ENCODE results near the gene SCT. TPM values are rescaled to one million over a fixed set of nuclear protein-coding genes. Genes with fewer than 3 reads are reported as not detected.

Gene SCT
- total RNA-seq, 1 experiment from 2014 or later = not detected

DNA sequence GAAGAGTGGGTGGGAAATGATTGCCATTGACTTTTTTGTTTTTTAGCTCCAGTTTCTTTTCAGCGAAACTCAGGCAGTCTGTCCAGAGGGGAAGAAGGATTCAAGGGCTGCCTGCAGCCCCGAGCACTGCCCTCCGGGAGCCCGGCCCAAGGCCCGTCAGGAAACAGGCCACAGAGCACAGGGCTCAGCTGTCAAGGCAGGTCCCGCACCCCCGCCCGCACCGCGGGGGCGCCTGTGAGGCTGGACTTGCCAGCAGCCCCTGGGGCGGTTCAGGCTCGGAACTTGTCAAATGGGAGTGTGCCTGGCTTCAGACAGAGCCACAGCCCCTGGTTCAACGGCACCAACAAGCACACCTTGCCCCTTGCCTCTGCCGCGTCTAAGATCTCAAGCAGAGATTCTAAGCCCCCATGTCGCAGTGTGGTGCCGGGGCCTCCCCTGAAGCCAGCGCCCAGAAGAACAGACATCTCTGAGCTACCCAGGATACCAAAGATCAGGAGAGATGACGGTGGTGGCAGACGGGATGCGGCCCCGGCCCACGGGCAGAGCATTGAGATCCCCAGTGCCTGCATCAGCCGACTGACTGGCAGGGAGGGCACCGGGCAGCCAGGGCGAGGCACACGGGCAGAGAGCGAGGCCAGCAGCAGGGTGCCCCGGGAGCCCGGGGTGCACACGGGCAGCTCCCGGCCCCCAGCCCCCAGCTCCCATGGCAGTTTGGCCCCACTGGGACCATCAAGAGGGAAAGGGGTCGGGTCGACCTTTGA lies 19.8 kb downstream of the SCT start:
- in situ Hi-C loops (cut with HindIII; ENCODE audit: low pct_unique_long_range_greater_than_20kb, low sequenced_read_pairs) (no loop called here), intact Hi-C loops (cut with micrococcal nuclease; ENCODE audit: unreplicated experiment) (no loop called here)
- Histone ChIP-seq H3K36me3 (ENCODE audit: control insufficient read depth, insufficient read depth, low read length) (peaks cover 38% of the 10 kb centered on the region), H3K4me3 (ENCODE audit: low read depth in 2 of 2, low read length in 2 of 2) (no peak overlapping the region), H3K9me3 (ENCODE audit: control insufficient read depth, insufficient read depth, low read depth, low read length) (no peaks in the 10 kb centered on the region), H3K27ac (ENCODE audit: low read length) (no peak overlapping the region), H3K4me1 (ENCODE audit: control insufficient read depth, insufficient read depth, low read length) (peaks cover 7% of the 10 kb centered on the region), H3K27me3 (ENCODE audit: control insufficient read depth, insufficient read depth, low read length) (no peaks in the 10 kb centered on the region)
- DNase-seq (ENCODE audit: low read depth, low spot score) = no peak
- BruUV-seq (replicated peaks) = no TSS peak
- ATAC-seq = no peak
- POLR2A ChIA-PET = interaction anchor here (1.2 kb wide), 1 partner anchor 22 kb away, joined by 5 read pairs; no protein-coding TSS in a partner anchor
- TF ChIP-seq POLR2AphosphoS5 (IDR thresholded peaks at IDR 0.05; ENCODE audit: low read depth, low read length) (no peak), SIN3A (IDR thresholded peaks at IDR 0.05; ENCODE audit: borderline replicate concordance, insufficient read depth, low read depth, low read length) (no peak), TCF7L2 (IDR thresholded peaks at IDR 0.05; ENCODE audit: low read depth, low read length) (no peak)
- TF ChIP-seq, protein P1, sequence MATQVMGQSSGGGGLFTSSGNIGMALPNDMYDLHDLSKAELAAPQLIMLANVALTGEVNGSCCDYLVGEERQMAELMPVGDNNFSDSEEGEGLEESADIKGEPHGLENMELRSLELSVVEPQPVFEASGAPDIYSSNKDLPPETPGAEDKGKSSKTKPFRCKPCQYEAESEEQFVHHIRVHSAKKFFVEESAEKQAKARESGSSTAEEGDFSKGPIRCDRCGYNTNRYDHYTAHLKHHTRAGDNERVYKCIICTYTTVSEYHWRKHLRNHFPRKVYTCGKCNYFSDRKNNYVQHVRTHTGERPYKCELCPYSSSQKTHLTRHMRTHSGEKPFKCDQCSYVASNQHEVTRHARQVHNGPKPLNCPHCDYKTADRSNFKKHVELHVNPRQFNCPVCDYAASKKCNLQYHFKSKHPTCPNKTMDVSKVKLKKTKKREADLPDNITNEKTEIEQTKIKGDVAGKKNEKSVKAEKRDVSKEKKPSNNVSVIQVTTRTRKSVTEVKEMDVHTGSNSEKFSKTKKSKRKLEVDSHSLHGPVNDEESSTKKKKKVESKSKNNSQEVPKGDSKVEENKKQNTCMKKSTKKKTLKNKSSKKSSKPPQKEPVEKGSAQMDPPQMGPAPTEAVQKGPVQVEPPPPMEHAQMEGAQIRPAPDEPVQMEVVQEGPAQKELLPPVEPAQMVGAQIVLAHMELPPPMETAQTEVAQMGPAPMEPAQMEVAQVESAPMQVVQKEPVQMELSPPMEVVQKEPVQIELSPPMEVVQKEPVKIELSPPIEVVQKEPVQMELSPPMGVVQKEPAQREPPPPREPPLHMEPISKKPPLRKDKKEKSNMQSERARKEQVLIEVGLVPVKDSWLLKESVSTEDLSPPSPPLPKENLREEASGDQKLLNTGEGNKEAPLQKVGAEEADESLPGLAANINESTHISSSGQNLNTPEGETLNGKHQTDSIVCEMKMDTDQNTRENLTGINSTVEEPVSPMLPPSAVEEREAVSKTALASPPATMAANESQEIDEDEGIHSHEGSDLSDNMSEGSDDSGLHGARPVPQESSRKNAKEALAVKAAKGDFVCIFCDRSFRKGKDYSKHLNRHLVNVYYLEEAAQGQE (IDR thresholded peaks at IDR 0.05; ENCODE audit: insufficient read depth in 1 of 2, low read depth in 2 of 2, low read length in 1 of 2) = no peak
- TF ChIP-seq, protein P2, sequence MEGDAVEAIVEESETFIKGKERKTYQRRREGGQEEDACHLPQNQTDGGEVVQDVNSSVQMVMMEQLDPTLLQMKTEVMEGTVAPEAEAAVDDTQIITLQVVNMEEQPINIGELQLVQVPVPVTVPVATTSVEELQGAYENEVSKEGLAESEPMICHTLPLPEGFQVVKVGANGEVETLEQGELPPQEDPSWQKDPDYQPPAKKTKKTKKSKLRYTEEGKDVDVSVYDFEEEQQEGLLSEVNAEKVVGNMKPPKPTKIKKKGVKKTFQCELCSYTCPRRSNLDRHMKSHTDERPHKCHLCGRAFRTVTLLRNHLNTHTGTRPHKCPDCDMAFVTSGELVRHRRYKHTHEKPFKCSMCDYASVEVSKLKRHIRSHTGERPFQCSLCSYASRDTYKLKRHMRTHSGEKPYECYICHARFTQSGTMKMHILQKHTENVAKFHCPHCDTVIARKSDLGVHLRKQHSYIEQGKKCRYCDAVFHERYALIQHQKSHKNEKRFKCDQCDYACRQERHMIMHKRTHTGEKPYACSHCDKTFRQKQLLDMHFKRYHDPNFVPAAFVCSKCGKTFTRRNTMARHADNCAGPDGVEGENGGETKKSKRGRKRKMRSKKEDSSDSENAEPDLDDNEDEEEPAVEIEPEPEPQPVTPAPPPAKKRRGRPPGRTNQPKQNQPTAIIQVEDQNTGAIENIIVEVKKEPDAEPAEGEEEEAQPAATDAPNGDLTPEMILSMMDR (IDR thresholded peaks at IDR 0.05) = no peak
- CTCF ChIA-PET = no interaction called here

DNA sequence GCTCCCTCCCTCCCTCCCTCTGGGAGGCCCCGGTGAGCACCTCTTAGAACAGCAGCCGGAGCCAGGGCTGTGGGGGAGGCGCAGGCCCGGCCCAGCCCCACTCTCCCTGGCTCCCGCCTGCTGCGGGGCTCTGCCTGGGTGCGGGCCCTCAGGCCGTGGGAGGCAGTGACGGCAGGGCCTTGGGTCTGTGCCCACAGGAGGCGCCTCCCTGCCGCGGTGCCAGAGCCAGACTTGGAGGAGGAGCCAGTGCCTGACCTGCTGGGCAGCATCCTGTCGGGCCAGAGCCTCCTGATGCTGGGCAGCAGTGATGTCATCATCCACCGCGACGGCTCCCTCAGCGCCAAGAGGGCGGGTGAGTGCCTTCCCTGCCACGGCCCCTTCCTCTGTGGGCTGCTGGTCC lies 20.7 kb downstream of the SCT start:
- Histone ChIP-seq H3K27me3 (ENCODE audit: control insufficient read depth, insufficient read depth, low read length) (no peaks in the 10 kb centered on the region), H3K4me1 (ENCODE audit: control insufficient read depth, insufficient read depth, low read length) (no peaks in the 10 kb centered on the region), H3K4me3 (ENCODE audit: low read depth in 2 of 2, low read length in 2 of 2) (no peak overlapping the region), H3K27ac (ENCODE audit: low read length) (no peak overlapping the region), H3K9me3 (ENCODE audit: control insufficient read depth, insufficient read depth, low read depth, low read length) (no peaks in the 10 kb centered on the region), H3K36me3 (ENCODE audit: control insufficient read depth, insufficient read depth, low read length) (peaks cover 29% of the 10 kb centered on the region)
- ATAC-seq (peak; percentile 55), DNase-seq (ENCODE audit: low read depth, low spot score) (no peak)
- POLR2A ChIA-PET = no interaction called here
- intact Hi-C loops (cut with micrococcal nuclease; ENCODE audit: unreplicated experiment) = no loop called here
- TF ChIP-seq, protein P1 (IDR thresholded peaks at IDR 0.05; ENCODE audit: insufficient read depth in 1 of 2, low read depth in 2 of 2, low read length in 1 of 2) = 0 out of 4 replicates have a peak, but pooled peaks of 1 of the 2 experiments have one; percentile 21
- TF ChIP-seq TCF7L2 (IDR thresholded peaks at IDR 0.05; ENCODE audit: low read depth, low read length) (no peak), POLR2AphosphoS5 (IDR thresholded peaks at IDR 0.05; ENCODE audit: low read depth, low read length) (no peak), SIN3A (IDR thresholded peaks at IDR 0.05; ENCODE audit: borderline replicate concordance, insufficient read depth, low read depth, low read length) (no peak)
- TF ChIP-seq, protein P2 (IDR thresholded peaks at IDR 0.05) = no peak
- in situ Hi-C loops (cut with HindIII; ENCODE audit: low pct_unique_long_range_greater_than_20kb, low sequenced_read_pairs) = no loop called here
- no TSS peak for BruUV-seq (replicated peaks)
- CTCF ChIA-PET = no interaction called here

Data from Panc1 (cell line).